Testis (tissue), 3 donors: ENCODE measurements around the gene RBP7. TPM values are rescaled to one million over a fixed set of nuclear protein-coding genes. Genes with fewer than 3 reads are reported as not detected.

Source experiments
- DNase-seq: peaks from one replicate; pipeline ENCODE4 v3.0.0-alpha.2; 2019
- H3K27ac ChIP-seq, 2 donors: fragments of 200-600 bp; sonication (generic); one replicate each; pipeline ENCODE4 v1.5.1; 2019
- H3K27me3 ChIP-seq: fragments of 200-600 bp; sonication (generic); one replicate; pipeline ENCODE4 v1.5.1; 2019
- H3K36me3 ChIP-seq: fragments of 200-600 bp; sonication (generic); one replicate; pipeline ENCODE4 v1.5.1; 2017; ENCODE audit warnings: low read depth; ENCODE audit errors: missing control alignments
- H3K4me1 ChIP-seq: fragments of 200-600 bp; sonication (generic); one replicate; pipeline ENCODE4 v1.5.1; 2019
- H3K4me3 ChIP-seq, 2 donors: fragments of 200-600 bp; sonication (generic); one replicate each; pipeline ENCODE4 v1.5.1; 2017 to 2019
- H3K9me3 ChIP-seq: fragments of 200-600 bp; sonication (generic); one replicate; pipeline ENCODE4 v1.5.1; 2017
- CTCF ChIP-seq, 3 experiments: fragments of 450-650 bp in 2 of 3; fragments of 200-600 bp in 1 of 3; sonication (generic) in 1 of 3; IDR thresholded peaks; one replicate each; pipeline ENCODE4 v1.5.1; 2016 to 2019; ENCODE audit warnings: antibody characterized with exemption in 3 of 3, mild to moderate bottlenecking in 2 of 3, moderate library complexity in 1 of 3
- POLR2A ChIP-seq: fragments of 450-650 bp; IDR thresholded peaks from one replicate; pipeline ENCODE4 v1.6.1; 2017; ENCODE audit warnings: antibody characterized with exemption, mild to moderate bottlenecking, moderate library complexity
- WGBS, 2 donors: methylation state at CpG; one replicate each; pipeline ENCODE4 v1.1.5; 2018; 5-methylcytosine and 5-hydroxymethylcytosine counted together
- intact Hi-C: fragments of 100-400 bp; cut with DNase I; formaldehyde crosslinking; loops from one replicate; pipeline ENCODE4 v1.15.1; 2023; ENCODE audit warnings: low total_unique reads
- polyA plus RNA-seq: library from polyadenylated mRNA; stranded (reverse); fragments of 350-450 nt; fragmentation: Illumina TruSeq; extraction: RNeasy Lipid Tissue Mini Kit (QIAGEN cat#74804); gene quantifications from one replicate; pipeline ENCODE4 v1.2.3, GENCODE V29; 2014; ENCODE audit warnings: low read depth, low replicate concordance; ENCODE audit not compliant: insufficient read depth
- total RNA-seq, 2 donors: library from RNA; depleted of rRNA; stranded (reverse); fragments of >200 nt; gene quantifications; one replicate each; pipeline ENCODE4 v1.2.3, GENCODE V29; 2016

The RBP7 gene
- total and polyA plus RNA-seq, 3 donors from 2014 or later, result 6.5 to 35.3 (median 7.7) TPM

DNA sequence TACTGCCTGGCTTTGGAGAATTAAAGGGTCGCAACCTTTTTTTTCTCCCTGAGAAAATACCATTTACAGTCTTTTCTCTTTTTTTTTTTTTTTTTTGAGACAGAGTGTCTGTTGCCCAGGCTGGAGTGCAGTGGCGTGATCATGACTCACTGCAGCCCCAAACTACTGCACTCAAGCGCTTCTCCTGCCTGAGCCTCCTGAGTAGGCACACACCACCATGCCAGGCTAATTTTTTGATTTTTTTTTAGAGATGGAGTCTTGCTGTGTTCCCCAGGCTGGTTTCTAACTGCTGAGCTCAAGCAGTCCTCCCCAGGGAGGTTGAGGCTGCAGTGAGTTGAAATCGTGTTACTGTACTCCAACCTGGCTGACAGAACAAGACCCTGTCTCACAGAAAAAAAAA lies 60.3 kb downstream of the RBP7 start:
- DNase-seq, result no peak

GRCh38 chr1:10057796-10058195 lies 60.8 kb downstream of the RBP7 start:
- intact Hi-C loops, result no loop called here
- H3K27ac ChIP-seq, result no peak overlapping the region
- H3K9me3 ChIP-seq, result no peaks in the 10 kb centered on the region
- TF ChIP-seq POLR2A, result no peak
- TF ChIP-seq CTCF (IDR thresholded peaks at IDR 0.05), result no peak
- no peak overlapping the region for H3K4me3 ChIP-seq
- H3K4me1 ChIP-seq, result peaks cover 8% of the 10 kb centered on the region
- no peaks in the 10 kb centered on the region for H3K27me3 ChIP-seq
- no peaks in the 10 kb centered on the region for H3K36me3 ChIP-seq
- WGBS, 2 donors, result 70 to 79% methylated on average over 5 of the region's 5 CpGs
- DNase-seq, result no peak

More for the DNA sequence above, 60.3 kb downstream of the RBP7 start:
- intact Hi-C loops, result no loop called here
- Histone ChIP-seq H3K9me3 (no peaks in the 10 kb centered on the region), H3K4me3 (no peak overlapping the region), H3K36me3 (no peaks in the 10 kb centered on the region), H3K27ac (no peak overlapping the region), H3K4me1 (peaks cover 8% of the 10 kb centered on the region), H3K27me3 (no peaks in the 10 kb centered on the region)
- TF ChIP-seq CTCF (IDR thresholded peaks at IDR 0.05), result no peak
- no peak for TF ChIP-seq POLR2A
- 49 to 57% methylated on average over 4 of the region's 4 CpGs for WGBS, 2 donors

GRCh38 chr1:10059342-10059718 lies 62.3 kb downstream of the RBP7 start:
- Histone ChIP-seq H3K4me3 (no peak overlapping the region), H3K9me3 (no peaks in the 10 kb centered on the region), H3K27me3 (no peaks in the 10 kb centered on the region), H3K36me3 (no peaks in the 10 kb centered on the region), H3K4me1 (peaks cover 8% of the 10 kb centered on the region), H3K27ac (no peak overlapping the region)
- WGBS, 2 donors, result 85% methylated on average over 8 of the region's 8 CpGs
- no peak for DNase-seq
- intact Hi-C loops, result no loop called here
- TF ChIP-seq POLR2A, result no peak
- TF ChIP-seq CTCF (IDR thresholded peaks at IDR 0.05), result no peak

- H3K27me3 ChIP-seq, result no peaks in the 10 kb centered on the region
- intact Hi-C loops, result no loop called here
- DNase-seq, result no peak
- H3K9me3 ChIP-seq, result no peaks in the 10 kb centered on the region
- no peak for TF ChIP-seq CTCF (IDR thresholded peaks at IDR 0.05)
- TF ChIP-seq POLR2A, result no peak
- H3K36me3 ChIP-seq, result no peaks in the 10 kb centered on the region
- H3K4me1 ChIP-seq, result peaks cover 11% of the 10 kb centered on the region
- H3K4me3 ChIP-seq, result no peak overlapping the region
- 85 to 92% methylated on average over 8 of the region's 8 CpGs for WGBS, 2 donors
- H3K27ac ChIP-seq, result no peak overlapping the region
Observed at GRCh38 chr1:10060311-10061100, 63.5 kb downstream of the RBP7 start.

DNA sequence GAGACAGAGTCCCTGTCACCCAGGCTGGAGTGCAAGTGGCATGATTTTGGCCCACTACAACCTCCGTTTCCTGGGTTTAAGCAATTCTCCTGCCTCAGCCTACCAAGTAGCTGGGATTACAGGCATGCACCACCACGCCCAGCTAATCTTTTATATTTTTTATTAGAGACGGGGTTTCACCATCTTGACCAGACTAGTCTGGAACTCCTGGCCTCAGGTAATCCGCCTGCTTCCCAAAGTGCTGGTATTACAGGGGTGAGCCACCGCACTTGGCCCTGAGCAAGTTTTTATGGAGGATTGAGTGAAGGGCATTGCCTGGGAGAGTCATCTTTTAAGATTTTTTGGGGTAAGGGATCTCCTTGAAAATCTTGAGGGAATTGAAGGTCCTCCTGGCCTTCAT lies 64.2 kb downstream of the RBP7 start:
- H3K4me1 ChIP-seq, result peaks cover 17% of the 10 kb centered on the region
- no peaks in the 10 kb centered on the region for H3K9me3 ChIP-seq
- no peak overlapping the region for H3K4me3 ChIP-seq
- DNase-seq, result no peak
- intact Hi-C loops, result no loop called here
- no peaks in the 10 kb centered on the region for H3K27me3 ChIP-seq
- 87 to 89% methylated on average over 5 of the region's 5 CpGs for WGBS, 2 donors
- no peak overlapping the region for H3K27ac ChIP-seq
- no peak for TF ChIP-seq POLR2A
- no peak for TF ChIP-seq CTCF (IDR thresholded peaks at IDR 0.05)
- H3K36me3 ChIP-seq, result no peaks in the 10 kb centered on the region
